GF-D8 (cell line): Measurements from ENCODE around the gene TRMU.

Experiments
- DNase-seq: peaks from one replicate; lab custom pipeline; 2025; lab: John Stamatoyannopoulos, UW

TRMU gene

GRCh38 chr22:46369716-46370583 is 34.4 kb downstream of the TRMU start:
- DNase-seq: no peak

- no peak for DNase-seq
Measured at GRCh38 chr22:46370584-46371291, 35.2 kb downstream of the TRMU start.

- DNase-seq: no peak
Measured at GRCh38 chr22:46371623-46372226, 36.2 kb downstream of the TRMU start.

GRCh38 chr22:46372686-46373085 is 37.2 kb downstream of the TRMU start:
- DNase-seq: no peak

GRCh38 chr22:46373159-46373558 is 37.6 kb downstream of the TRMU start:
- no peak for DNase-seq

GRCh38 chr22:46373921-46374662 is 38.6 kb downstream of the TRMU start:
- peak; percentile 56 for DNase-seq

- no peak for DNase-seq
Measured at GRCh38 chr22:46374663-46375474, 39.4 kb downstream of the TRMU start.

- no peak for DNase-seq
Measured at GRCh38 chr22:46376111-46376510, 40.6 kb downstream of the TRMU start.

- no peak for DNase-seq
Measured at GRCh38 chr22:46376908-46377524, 41.5 kb downstream of the TRMU start.

GRCh38 chr22:46377525-46378425 is 42.3 kb downstream of the TRMU start:
- no peak for DNase-seq

GRCh38 chr22:46378426-46379065 is 43.0 kb downstream of the TRMU start:
- DNase-seq: no peak

GRCh38 chr22:46379066-46379930 is 43.8 kb downstream of the TRMU start:
- no peak for DNase-seq

GRCh38 chr22:46380069-46380468 is 44.6 kb downstream of the TRMU start:
- DNase-seq: no peak

- DNase-seq: no peak
Measured at GRCh38 chr22:46380581-46380980, 45.1 kb downstream of the TRMU start.

GRCh38 chr22:46381142-46381541 is 45.6 kb downstream of the TRMU start:
- DNase-seq: no peak

- no peak for DNase-seq
Measured at GRCh38 chr22:46381731-46382130, 46.2 kb downstream of the TRMU start.

- DNase-seq: no peak
Measured at GRCh38 chr22:46382524-46382923, 47.0 kb downstream of the TRMU start.

GRCh38 chr22:46386312-46386711 is 50.8 kb downstream of the TRMU start:
- no peak for DNase-seq
